Stimulated activated CD4-positive, alpha-beta T cell treated with anti-CD3 and anti-CD28 coated beads, Interleukin-1b, Interleukin-23, amount 100 ng/mL, for 48 hours (primary cell): Measurements from ENCODE around the gene NDUFA7.

ENCODE experiments used
- DNase-seq: peaks from one replicate; pipeline ENCODE4 v3.0.0-alpha.2; 2020

Gene NDUFA7

GRCh38 chr19:8261347-8261746 lies 59.8 kb downstream of the NDUFA7 start:
- DNase-seq: no peak
